GM19023 (cell line): ENCODE results near the gene ETV7.

Experiments
- ATAC-seq: cut with Tn5 transposase; IDR thresholded peaks from one replicate; pipeline ENCODE4 v1.9.1; 2021; ENCODE audit warnings: mild to moderate bottlenecking, moderate library complexity; ENCODE audit not compliant: unreplicated experiment

ETV7 gene

GRCh38 chr6:36384095-36384494 lies 3.4 kb downstream of the ETV7 start:
- ATAC-seq, result no peak

- no peak for ATAC-seq
Observed at GRCh38 chr6:36383606-36384005, 3.9 kb downstream of the ETV7 start.

GRCh38 chr6:36382976-36383375 lies 4.5 kb downstream of the ETV7 start:
- no peak for ATAC-seq

- ATAC-seq, result no peak
Observed at GRCh38 chr6:36381502-36382389, 5.7 kb downstream of the ETV7 start.

- ATAC-seq, result no peak
Observed at GRCh38 chr6:36380166-36380565, 7.3 kb downstream of the ETV7 start.

- no peak for ATAC-seq
Observed at GRCh38 chr6:36378936-36379335, 8.5 kb downstream of the ETV7 start.

GRCh38 chr6:36378243-36378920 lies 9.1 kb downstream of the ETV7 start:
- no peak for ATAC-seq

GRCh38 chr6:36377594-36377993 lies 9.9 kb downstream of the ETV7 start:
- no peak for ATAC-seq

- ATAC-seq, result no peak
Observed at GRCh38 chr6:36376742-36377141, 10.7 kb downstream of the ETV7 start.

- no peak for ATAC-seq
Observed at GRCh38 chr6:36376183-36376582, 11.3 kb downstream of the ETV7 start.

GRCh38 chr6:36375644-36376155 lies 11.8 kb downstream of the ETV7 start:
- no peak for ATAC-seq

GRCh38 chr6:36374972-36375371 lies 12.5 kb downstream of the ETV7 start:
- ATAC-seq, result no peak

GRCh38 chr6:36374194-36374593 lies 13.3 kb downstream of the ETV7 start:
- ATAC-seq, result no peak

- no peak for ATAC-seq
Observed at GRCh38 chr6:36373368-36374019, 14.0 kb downstream of the ETV7 start.

- ATAC-seq, result no peak
Observed at GRCh38 chr6:36372088-36372487, 15.4 kb downstream of the ETV7 start.

GRCh38 chr6:36371211-36371610 lies 16.3 kb downstream of the ETV7 start:
- no peak for ATAC-seq

- no peak for ATAC-seq
Observed at GRCh38 chr6:36370638-36371037, 16.8 kb downstream of the ETV7 start.

- no peak for ATAC-seq
Observed at GRCh38 chr6:36368921-36369865, 18.3 kb downstream of the ETV7 start.

GRCh38 chr6:36368421-36368820 lies 19.0 kb downstream of the ETV7 start:
- no peak for ATAC-seq

GRCh38 chr6:36367743-36368142 lies 19.7 kb downstream of the ETV7 start:
- no peak for ATAC-seq
